GM20000 (cell line): ENCODE results near the gene TTLL5.
"Not testable (repeated sequence)": the region's sequence is repeated elsewhere in the genome, so short reads cannot be mapped to it uniquely, and the experiment has no call there.

ENCODE experiments used
- DNase-seq: peaks from one replicate; pipeline ENCODE4 v3.0.0; 2012; ENCODE audit warnings: low spot score
- CTCF ChIP-seq: IDR thresholded peaks from 2 replicates; pipeline ENCODE4 v1.5.1; 2012; ENCODE audit warnings: mild to moderate bottlenecking, control low read depth; ENCODE audit errors: extremely low read depth, missing control alignments

TTLL5 gene

GRCh38 chr14:75675265-75675960 is 14.4 kb downstream of the TTLL5 start:
- DNase-seq = no peak
- no peak for TF ChIP-seq CTCF

- TF ChIP-seq CTCF = no peak
- DNase-seq = no peak
These were observed 24.9 kb downstream of the TTLL5 start for GRCh38 chr14:75685910-75686309.

GRCh38 chr14:75689012-75689411 is 28.0 kb downstream of the TTLL5 start:
- DNase-seq = no peak
- no peak for TF ChIP-seq CTCF

- DNase-seq = no peak
- no peak for TF ChIP-seq CTCF
These were observed 29.0 kb downstream of the TTLL5 start for GRCh38 chr14:75690010-75690409.

GRCh38 chr14:75695025-75695424 is 34.0 kb downstream of the TTLL5 start:
- DNase-seq = not testable (repeated sequence)

GRCh38 chr14:75697386-75697785 is 36.3 kb downstream of the TTLL5 start:
- no peak for TF ChIP-seq CTCF
- no peak for DNase-seq

GRCh38 chr14:75697918-75698317 is 36.9 kb downstream of the TTLL5 start:
- no peak for DNase-seq
- no peak for TF ChIP-seq CTCF

- no peak for TF ChIP-seq CTCF
- no peak for DNase-seq
These were observed 38.3 kb downstream of the TTLL5 start for GRCh38 chr14:75699331-75699730.
